Measurements from ENCODE around the gene LRRC10B.

LRRC10B gene

GRCh38 chr11:61487342-61488025 is 21.1 kb upstream of the LRRC10B start:
- DNase-seq = no peak

DNA sequence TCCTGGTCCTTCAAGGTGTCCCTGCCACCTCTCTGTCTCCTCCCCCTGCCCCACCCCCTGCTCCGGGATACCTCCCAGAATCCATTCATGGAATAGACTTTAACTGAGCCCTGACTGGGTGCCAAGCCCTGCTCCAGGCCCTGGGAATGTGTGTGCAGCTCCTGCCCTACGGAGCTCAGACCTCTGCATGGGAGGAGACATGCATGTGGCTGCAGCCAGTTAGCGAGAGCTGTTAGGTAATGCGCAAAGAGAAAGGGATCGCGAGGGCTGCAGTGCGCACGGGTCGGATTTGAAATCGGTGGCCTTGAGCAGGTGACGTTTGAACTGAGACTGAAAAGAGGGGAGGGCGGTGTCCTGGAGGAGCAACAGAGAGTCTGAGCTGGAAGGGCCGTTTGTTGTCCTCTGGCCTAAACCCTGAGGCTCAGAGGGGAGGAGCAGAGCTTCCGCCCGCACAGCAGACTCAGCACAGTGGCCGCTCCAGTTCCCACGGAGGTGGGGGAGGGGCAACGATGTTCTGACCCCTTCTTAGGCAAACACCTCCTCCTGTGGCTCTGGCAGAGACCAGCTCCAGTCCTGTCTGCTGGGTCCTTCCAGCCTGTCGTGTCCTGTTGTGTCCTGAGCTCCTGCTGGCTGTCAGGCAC is 19.8 kb upstream of the LRRC10B start:
- DNase-seq = peak; percentile 76

- no peak for DNase-seq
Observed at GRCh38 chr11:61489833-61490721, 18.5 kb upstream of the LRRC10B start.

DNA sequence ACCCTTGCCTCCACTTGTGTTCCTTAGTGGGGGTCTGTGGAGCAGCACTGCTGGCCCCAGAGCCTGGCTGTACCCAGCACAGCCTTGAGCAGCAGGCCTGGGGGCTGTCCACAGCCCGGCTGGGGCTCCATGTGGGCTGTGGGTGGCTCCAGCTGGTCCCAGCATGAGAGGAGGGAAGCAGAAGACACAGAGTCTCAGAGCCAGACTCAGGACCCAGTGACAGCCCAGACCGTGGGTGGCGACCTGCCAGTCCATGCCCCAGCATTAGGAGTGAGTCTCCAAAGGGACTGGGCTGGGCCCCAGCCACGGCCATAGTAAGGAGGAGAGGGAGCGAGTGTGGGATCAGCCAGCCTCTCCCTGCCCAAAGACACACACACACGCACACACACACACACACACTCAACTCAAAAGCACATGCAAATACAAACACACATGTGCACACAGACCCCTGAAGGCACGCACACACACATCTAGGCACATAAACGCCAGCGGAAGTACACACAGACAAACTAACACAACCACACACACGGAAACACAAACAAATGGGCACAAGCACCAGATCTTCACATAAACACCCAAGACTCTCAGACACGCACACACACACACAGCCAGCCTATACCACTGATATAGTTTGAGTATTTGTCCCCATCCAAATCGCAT is 16.7 kb upstream of the LRRC10B start:
- DNase-seq = no peak

DNA sequence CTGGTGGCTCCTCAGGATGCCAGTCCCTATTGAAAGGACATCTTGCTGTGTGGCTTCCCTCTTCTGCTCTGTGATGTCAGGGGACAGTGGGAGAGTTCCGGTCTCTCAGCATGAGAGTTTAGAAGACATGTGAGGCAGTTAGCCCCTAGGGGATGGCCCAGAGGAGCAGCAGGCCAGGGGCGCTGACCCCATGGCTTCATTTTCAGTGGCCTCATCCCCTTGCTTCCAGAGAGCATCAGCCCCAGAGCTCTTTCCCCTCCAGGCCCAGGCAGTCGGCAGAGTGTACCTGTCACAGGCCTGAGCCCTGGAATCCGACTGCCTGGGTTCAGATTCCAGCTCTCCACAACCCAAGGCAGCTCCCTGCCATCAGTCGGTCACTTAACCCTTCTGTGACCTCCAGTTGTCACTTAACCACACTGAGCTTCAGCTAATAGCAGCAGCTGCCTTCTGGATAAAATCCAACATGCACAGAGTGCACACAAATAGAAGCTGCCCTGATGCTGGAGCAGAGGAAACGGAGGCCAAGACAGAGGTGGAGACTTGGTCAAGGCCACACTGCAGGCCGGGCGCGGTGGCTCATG is 14.1 kb upstream of the LRRC10B start:
- no peak for DNase-seq

GRCh38 chr11:61495801-61496601 is 12.5 kb upstream of the LRRC10B start:
- no peak for DNase-seq

- DNase-seq = no peak
Observed at GRCh38 chr11:61496602-61497400, 11.7 kb upstream of the LRRC10B start.

- no peak for DNase-seq
Observed at GRCh38 chr11:61497473-61497872, 11.1 kb upstream of the LRRC10B start.

DNA sequence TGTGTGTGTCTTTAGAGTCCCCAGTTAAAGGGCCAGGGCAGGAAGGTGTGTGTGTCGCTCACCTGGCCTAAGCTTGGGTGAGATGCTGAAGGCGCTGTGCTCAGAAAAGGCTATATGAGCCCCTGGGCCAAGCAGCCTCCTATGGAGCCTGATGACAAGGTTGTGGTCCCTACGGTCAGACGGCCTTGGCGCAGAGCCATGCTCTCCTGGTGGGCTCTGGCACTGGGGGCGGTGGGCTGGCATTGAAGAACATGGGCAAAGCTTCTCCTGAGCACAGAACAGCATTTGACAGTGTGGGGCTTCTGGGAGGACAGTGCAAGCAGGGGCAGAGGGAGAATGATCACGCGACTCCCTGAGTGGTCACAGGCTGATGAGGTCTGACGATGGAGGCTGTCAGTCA is 10.7 kb upstream of the LRRC10B start:
- no peak for DNase-seq

DNA sequence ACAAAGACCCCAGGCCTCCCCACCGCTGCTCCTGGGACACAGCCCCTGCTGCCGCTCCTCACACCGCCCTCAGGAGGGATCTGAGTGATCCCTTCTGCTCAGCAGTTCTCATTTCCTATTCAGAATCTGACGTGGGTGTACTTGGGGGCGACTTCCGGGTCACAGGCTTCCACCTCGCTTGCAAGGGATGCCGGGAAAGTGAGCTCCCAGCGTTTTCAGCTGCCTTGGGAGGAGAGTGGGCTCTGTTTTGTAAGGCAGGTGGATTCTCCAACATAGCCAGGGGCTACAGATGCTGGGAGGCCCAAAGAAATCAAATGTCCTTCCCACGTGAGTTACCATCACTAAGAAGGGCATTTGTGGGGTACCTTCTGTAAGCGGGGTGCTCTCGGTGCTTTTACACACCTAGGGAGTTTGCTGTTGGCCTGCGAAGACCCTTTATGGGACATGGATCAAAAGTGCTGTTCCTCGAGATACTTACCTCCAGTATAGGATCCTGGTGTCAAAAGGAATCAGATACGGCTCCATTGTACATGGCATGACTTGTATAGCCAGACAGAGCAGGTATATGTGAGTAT is 9.7 kb upstream of the LRRC10B start:
- no peak for DNase-seq

- no peak for DNase-seq
Observed at GRCh38 chr11:61499816-61500491, 8.6 kb upstream of the LRRC10B start.

- DNase-seq = no peak
Observed at GRCh38 chr11:61502522-61502921, 6.0 kb upstream of the LRRC10B start.

- DNase-seq = no peak
Observed at GRCh38 chr11:61503135-61503770, 5.3 kb upstream of the LRRC10B start.

GRCh38 chr11:61505106-61505505 is 3.4 kb upstream of the LRRC10B start:
- no peak for DNase-seq

GRCh38 chr11:61505640-61506155 is 2.9 kb upstream of the LRRC10B start:
- no peak for DNase-seq

- no peak for DNase-seq
Observed at GRCh38 chr11:61507012-61507768, 1.4 kb upstream of the LRRC10B start.

- DNase-seq = peak; percentile 72
Observed at GRCh38 chr11:61509043-61510029, 787 bp downstream of the LRRC10B start.

Measured in DMS79 (cell line).